Measurements from ENCODE around the gene AFAP1L2.

AFAP1L2 gene

DNA sequence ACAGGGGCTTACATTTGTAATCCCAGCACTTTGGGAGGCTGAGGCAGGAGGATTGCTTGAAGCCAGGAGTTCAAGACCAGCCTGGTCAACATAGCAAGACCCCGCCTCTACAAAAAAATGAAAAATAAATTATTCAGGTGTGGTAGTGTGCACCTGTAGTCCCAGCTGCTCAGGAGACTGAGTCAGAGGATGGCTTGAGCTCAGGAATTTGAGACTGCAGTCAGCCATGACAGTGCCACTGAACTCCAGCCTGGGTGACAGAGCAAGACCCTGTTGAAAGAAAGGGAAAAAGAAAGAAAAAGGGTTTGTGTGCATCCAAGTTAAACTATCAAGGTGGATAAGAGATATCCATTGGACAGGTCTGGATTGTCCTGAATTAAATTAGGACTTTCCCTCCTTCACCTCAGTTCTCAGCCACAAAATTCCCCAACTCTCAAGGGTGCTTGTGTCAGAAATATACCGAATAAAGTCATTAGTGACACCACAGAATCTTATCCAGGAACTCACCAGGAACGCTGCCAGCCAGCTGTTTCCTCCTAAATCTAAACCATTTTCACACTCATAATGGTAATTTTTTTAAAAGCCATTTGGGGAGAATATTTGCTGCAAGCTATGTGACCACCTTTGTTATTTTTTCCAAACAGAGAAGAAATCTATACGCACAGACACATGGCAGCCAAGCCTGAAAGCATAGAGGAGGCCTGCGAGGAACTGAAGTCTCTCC is 12.0 kb downstream of the AFAP1L2 start:
- H3K4me1 Mint-ChIP-seq, result peaks cover 70% of the 10 kb centered on the region
- H3K27ac Mint-ChIP-seq, result peak overlapping the region in 2 of 3 experiments; percentile 33 to 54
- TF ChIP-seq, protein P1, sequence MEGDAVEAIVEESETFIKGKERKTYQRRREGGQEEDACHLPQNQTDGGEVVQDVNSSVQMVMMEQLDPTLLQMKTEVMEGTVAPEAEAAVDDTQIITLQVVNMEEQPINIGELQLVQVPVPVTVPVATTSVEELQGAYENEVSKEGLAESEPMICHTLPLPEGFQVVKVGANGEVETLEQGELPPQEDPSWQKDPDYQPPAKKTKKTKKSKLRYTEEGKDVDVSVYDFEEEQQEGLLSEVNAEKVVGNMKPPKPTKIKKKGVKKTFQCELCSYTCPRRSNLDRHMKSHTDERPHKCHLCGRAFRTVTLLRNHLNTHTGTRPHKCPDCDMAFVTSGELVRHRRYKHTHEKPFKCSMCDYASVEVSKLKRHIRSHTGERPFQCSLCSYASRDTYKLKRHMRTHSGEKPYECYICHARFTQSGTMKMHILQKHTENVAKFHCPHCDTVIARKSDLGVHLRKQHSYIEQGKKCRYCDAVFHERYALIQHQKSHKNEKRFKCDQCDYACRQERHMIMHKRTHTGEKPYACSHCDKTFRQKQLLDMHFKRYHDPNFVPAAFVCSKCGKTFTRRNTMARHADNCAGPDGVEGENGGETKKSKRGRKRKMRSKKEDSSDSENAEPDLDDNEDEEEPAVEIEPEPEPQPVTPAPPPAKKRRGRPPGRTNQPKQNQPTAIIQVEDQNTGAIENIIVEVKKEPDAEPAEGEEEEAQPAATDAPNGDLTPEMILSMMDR (IDR thresholded peaks at IDR 0.05; ENCODE audit: unreplicated experiment in 3 of 3), result no peak
- H3K9me3 Mint-ChIP-seq, result no peaks in the 10 kb centered on the region
- H3K4me3 Mint-ChIP-seq, result no peak overlapping the region
- H3K36me3 Mint-ChIP-seq (ENCODE audit: low read depth), result no peaks in the 10 kb centered on the region
- H3K27me3 Mint-ChIP-seq (ENCODE audit: low read depth), result peaks cover 8% of the 10 kb centered on the region

DNA sequence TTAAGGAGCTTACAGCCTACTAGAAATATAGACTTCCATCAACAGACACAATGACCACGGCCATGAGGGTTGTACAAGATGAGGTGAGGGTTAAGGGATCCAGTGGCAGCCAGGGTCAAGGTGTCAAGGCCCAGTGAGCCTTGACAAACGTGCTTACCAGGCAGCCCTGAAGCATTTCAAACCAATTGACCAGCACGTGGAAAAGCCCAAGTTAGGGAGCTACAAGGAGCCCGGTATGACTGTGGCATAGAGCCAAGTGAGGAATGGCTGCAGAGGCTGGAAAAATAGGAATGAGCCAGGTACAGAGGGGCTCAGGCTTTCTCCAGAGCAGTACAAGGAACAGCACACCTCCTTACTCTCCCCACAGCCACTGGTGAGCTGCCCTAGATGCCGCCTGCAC is 12.7 kb downstream of the AFAP1L2 start:
- Mint-ChIP-seq H3K27me3 (ENCODE audit: low read depth) (peaks cover 8% of the 10 kb centered on the region), H3K36me3 (ENCODE audit: low read depth) (no peaks in the 10 kb centered on the region), H3K4me1 (peaks cover 68% of the 10 kb centered on the region), H3K27ac (no peak overlapping the region), H3K4me3 (no peak overlapping the region), H3K9me3 (no peaks in the 10 kb centered on the region)
- TF ChIP-seq, protein P1 (IDR thresholded peaks at IDR 0.05; ENCODE audit: unreplicated experiment in 3 of 3), result no peak

DNA sequence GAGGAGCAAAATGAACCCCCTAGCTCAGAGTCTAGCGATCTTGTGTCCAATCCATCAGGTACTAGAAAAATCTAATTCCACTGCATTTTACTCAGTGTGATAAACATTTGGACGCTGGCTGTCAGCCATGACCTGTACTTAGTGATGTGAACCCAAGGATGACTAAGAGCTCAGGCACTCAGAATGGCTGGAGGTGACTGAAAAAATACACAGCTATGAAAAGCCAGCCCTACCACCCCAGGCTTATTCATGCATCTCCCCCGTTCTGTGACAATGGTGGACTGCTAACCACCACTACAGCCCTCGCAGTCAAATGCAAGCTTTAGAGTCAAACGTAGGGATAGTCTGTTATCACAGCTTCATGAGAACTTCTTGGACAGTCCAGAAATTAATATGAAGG is 14.9 kb downstream of the AFAP1L2 start:
- TF ChIP-seq, protein P1 (IDR thresholded peaks at IDR 0.05; ENCODE audit: unreplicated experiment in 3 of 3), result no peak
- Mint-ChIP-seq H3K27ac (no peak overlapping the region), H3K4me1 (peaks cover 65% of the 10 kb centered on the region), H3K4me3 (no peak overlapping the region), H3K9me3 (no peaks in the 10 kb centered on the region), H3K27me3 (ENCODE audit: low read depth) (peaks cover 8% of the 10 kb centered on the region), H3K36me3 (ENCODE audit: low read depth) (no peaks in the 10 kb centered on the region)

DNA sequence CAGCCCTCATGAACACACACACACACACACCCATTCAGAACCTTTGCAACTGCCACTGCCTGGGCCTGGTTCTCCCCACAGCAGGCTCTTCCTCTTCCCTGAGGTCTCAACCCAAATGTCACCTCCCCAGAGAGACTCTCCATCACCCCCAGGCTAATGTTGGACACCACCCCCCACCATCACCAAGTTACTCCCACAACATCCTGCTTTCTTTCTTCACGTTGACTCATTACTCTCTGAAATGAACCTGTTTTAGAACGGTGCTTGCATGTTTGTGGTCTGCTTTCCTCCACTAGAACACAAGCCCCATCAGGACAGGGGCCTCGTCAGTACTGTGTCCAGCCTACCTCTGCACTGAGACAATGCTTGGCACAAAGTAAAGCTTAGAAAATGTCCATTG is 16.0 kb downstream of the AFAP1L2 start:
- TF ChIP-seq, protein P1 (IDR thresholded peaks at IDR 0.05; ENCODE audit: unreplicated experiment in 3 of 3), result no peak
- Mint-ChIP-seq H3K27me3 (ENCODE audit: low read depth) (peaks cover 9% of the 10 kb centered on the region), H3K4me1 (peaks cover 63% of the 10 kb centered on the region), H3K27ac (peak overlapping the region in 2 of 3 experiments; percentile 11 to 15), H3K36me3 (ENCODE audit: low read depth) (no peaks in the 10 kb centered on the region), H3K4me3 (no peak overlapping the region), H3K9me3 (no peaks in the 10 kb centered on the region)

DNA sequence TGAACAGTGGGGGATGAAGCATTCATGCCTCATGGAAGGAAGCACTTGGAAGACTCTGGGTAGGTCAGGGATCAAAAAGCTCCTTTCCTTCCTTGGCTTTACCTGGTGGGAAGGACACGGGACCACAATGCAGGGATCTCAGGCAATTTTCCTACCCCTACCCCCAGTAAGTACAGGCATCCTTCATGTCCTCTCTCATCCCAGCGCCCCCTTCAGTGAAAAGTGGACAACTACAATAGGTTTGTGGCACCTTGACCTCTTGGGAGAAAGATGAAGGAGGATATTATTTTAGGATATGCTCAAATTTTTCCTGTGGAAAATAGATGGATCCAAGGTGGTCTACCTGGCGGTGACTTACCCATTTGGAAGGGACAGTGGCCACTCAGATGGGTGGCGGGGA is 16.5 kb downstream of the AFAP1L2 start:
- H3K9me3 Mint-ChIP-seq, result no peaks in the 10 kb centered on the region
- no peak overlapping the region for H3K4me3 Mint-ChIP-seq
- no peaks in the 10 kb centered on the region for H3K36me3 Mint-ChIP-seq (ENCODE audit: low read depth)
- peak overlapping the region in 1 of 3 experiments; percentile 11 for H3K27ac Mint-ChIP-seq
- peaks cover 5% of the 10 kb centered on the region for H3K27me3 Mint-ChIP-seq (ENCODE audit: low read depth)
- H3K4me1 Mint-ChIP-seq, result peaks cover 58% of the 10 kb centered on the region
- TF ChIP-seq, protein P1 (IDR thresholded peaks at IDR 0.05; ENCODE audit: unreplicated experiment in 3 of 3), result no peak

DNA sequence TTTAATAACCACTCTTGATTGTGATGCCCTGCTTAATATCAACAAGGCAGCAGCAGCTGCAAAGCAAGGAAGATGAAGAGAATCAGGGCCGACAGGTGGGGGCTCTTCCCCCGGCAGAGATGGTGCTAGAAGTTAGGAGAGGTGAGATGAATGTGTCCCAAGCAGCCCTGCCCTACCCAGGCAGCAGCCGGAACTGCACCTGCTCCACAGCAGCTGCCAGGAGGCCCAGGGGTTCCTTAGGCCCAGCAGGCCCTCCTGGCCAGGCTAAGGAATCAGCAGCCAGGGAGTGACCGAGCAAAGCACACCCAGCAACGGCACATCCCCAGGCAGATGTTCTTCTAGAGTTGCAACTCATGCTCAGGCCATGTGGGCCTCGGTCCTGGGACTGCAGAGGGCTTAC is 17.9 kb downstream of the AFAP1L2 start:
- peaks cover 4% of the 10 kb centered on the region for H3K27me3 Mint-ChIP-seq (ENCODE audit: low read depth)
- no peak overlapping the region for H3K4me3 Mint-ChIP-seq
- peak overlapping the region in 1 of 3 experiments; percentile 26 for H3K27ac Mint-ChIP-seq
- H3K9me3 Mint-ChIP-seq, result no peaks in the 10 kb centered on the region
- H3K36me3 Mint-ChIP-seq (ENCODE audit: low read depth), result no peaks in the 10 kb centered on the region
- H3K4me1 Mint-ChIP-seq, result peaks cover 60% of the 10 kb centered on the region
- TF ChIP-seq, protein P1 (IDR thresholded peaks at IDR 0.05; ENCODE audit: unreplicated experiment in 3 of 3), result no peak

Data from nephron (organoid).